ENCODE data around the gene TBX5. TPM values are rescaled to one million over a fixed set of nuclear protein-coding genes. Genes with fewer than 3 reads are reported as not detected.

The TBX5 gene
- total and polyA plus RNA-seq, 2 of the 4 experiments (the other 2 are of a cell fraction) = 13.3 to 14.7 TPM

- Histone ChIP-seq H3K27me3 (ENCODE audit: control insufficient read depth, insufficient read depth, low read length) (peaks cover 8% of the 10 kb centered on the region), H3K9ac (ENCODE audit: low read depth, low read length) (no peak overlapping the region), H3K4ac (ENCODE audit: low read depth, low read length) (no peak overlapping the region), H4K20me1 (ENCODE audit: insufficient read depth, low read length) (no peaks in the 10 kb centered on the region), H3K36me3 (ENCODE audit: control insufficient read depth, insufficient read depth, low read length) (no peaks in the 10 kb centered on the region), H3K23ac (ENCODE audit: low read depth, low read length) (no peak overlapping the region), H4K5ac (ENCODE audit: low read depth, low read length) (no peak overlapping the region), H3K56ac (ENCODE audit: extremely low read depth, insufficient read depth, low read length) (no peak overlapping the region), H2AK5ac (ENCODE audit: low read depth, low read length) (no peak overlapping the region), H3K27ac (ENCODE audit: insufficient read depth, low read length) (no peak overlapping the region), H3K14ac (replicated peaks; ENCODE audit: low read depth, low read length) (no peak overlapping the region), H3K79me1 (ENCODE audit: low read depth in 1 of 2, low read length in 2 of 2) (no peaks in the 10 kb centered on the region), H2BK120ac (ENCODE audit: low read depth, low read length) (no peak overlapping the region), H4K8ac (ENCODE audit: low read depth in 2 of 2, low read length in 2 of 2) (no peak overlapping the region), H4K91ac (ENCODE audit: insufficient read depth, low read depth, low read length) (no peak overlapping the region), H2BK5ac (ENCODE audit: low read depth, low read length, poor library complexity, severe bottlenecking) (no peak overlapping the region), H3K4me3 (ENCODE audit: insufficient read depth, low read depth, low read length) (no peak overlapping the region), H2BK15ac (ENCODE audit: low read depth, low read length) (no peak overlapping the region), H3K9me3 (ENCODE audit: control insufficient read depth, insufficient read depth, low read length) (no peaks in the 10 kb centered on the region), H2AK9ac (replicated peaks; ENCODE audit: low read depth, low read length, poor library complexity) (no peak overlapping the region), H2AFZ (replicated peaks; ENCODE audit: low read length, poor library complexity) (no peak overlapping the region), H2BK20ac (ENCODE audit: low read depth, low read length) (no peak overlapping the region), H3K9me1 (ENCODE audit: insufficient read depth, low read length) (0 out of 2 replicates have a peak, but pooled peaks cover under 1% of the 10 kb centered on the region), H3K18ac (ENCODE audit: low read depth, low read length) (no peak overlapping the region), H3K4me2 (ENCODE audit: low read depth, low read length) (no peak overlapping the region), H3K4me1 (ENCODE audit: control insufficient read depth, insufficient read depth, low read length) (peaks cover 4% of the 10 kb centered on the region)
- dilution Hi-C loops (cut with HindIII; ENCODE audit: low sequenced_read_pairs, unreplicated experiment) = no loop called here
- intact Hi-C loops (cut with micrococcal nuclease) = no loop called here
- CTCF ChIA-PET = no interaction called here
- DNase-seq (no peak), ATAC-seq (ENCODE audit: low read depth) (no peak)
- BruUV-seq (replicated peaks) = no TSS peak
- POLR2A ChIA-PET (ENCODE audit: unreplicated experiment) = no interaction called here
- TF ChIP-seq RCOR1 (IDR thresholded peaks at IDR 0.05; ENCODE audit: insufficient replicate concordance, low read length) (no peak), SMC3 (IDR thresholded peaks at IDR 0.05; ENCODE audit: low read depth, low read length) (no peak), MAZ (IDR thresholded peaks at IDR 0.05; ENCODE audit: borderline replicate concordance, low read depth, low read length) (no peak), RAD21 (IDR thresholded peaks at IDR 0.05; ENCODE audit: low read length) (no peak), USF2 (IDR thresholded peaks at IDR 0.05; ENCODE audit: low read depth, low read length) (no peak), NFE2L2 (IDR thresholded peaks at IDR 0.05; ENCODE audit: low read depth, low read length) (no peak), FOS (IDR thresholded peaks at IDR 0.05; ENCODE audit: low read depth, low read length) (no peak), ELK1 (IDR thresholded peaks at IDR 0.05; ENCODE audit: borderline replicate concordance, low read depth, low read length) (no peak), MXI1 (IDR thresholded peaks at IDR 0.05; ENCODE audit: borderline replicate concordance, low read depth, low read length) (no peak), CHD1 (IDR thresholded peaks at IDR 0.05; ENCODE audit: low read depth, low read length) (no peak), CEBPB (IDR thresholded peaks at IDR 0.05; ENCODE audit: low read depth, low read length) (no peak), POLR2A (IDR thresholded peaks at IDR 0.05; ENCODE audit: low read depth, low read length) (no peak), BHLHE40 (IDR thresholded peaks at IDR 0.05; ENCODE audit: low read depth, low read length) (no peak), MAFK (IDR thresholded peaks at IDR 0.05; ENCODE audit: low read depth, low read length) (no peak), RFX5 (IDR thresholded peaks at IDR 0.05; ENCODE audit: low read depth, low read length) (no peak)
- TF ChIP-seq, protein P1, sequence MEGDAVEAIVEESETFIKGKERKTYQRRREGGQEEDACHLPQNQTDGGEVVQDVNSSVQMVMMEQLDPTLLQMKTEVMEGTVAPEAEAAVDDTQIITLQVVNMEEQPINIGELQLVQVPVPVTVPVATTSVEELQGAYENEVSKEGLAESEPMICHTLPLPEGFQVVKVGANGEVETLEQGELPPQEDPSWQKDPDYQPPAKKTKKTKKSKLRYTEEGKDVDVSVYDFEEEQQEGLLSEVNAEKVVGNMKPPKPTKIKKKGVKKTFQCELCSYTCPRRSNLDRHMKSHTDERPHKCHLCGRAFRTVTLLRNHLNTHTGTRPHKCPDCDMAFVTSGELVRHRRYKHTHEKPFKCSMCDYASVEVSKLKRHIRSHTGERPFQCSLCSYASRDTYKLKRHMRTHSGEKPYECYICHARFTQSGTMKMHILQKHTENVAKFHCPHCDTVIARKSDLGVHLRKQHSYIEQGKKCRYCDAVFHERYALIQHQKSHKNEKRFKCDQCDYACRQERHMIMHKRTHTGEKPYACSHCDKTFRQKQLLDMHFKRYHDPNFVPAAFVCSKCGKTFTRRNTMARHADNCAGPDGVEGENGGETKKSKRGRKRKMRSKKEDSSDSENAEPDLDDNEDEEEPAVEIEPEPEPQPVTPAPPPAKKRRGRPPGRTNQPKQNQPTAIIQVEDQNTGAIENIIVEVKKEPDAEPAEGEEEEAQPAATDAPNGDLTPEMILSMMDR (conservative IDR thresholded peaks at IDR 0.05; ENCODE audit: low read depth, low read length) = no peak
- in situ Hi-C loops (cut with MboI; ENCODE audit: low sequenced_read_pairs) = no loop called here
- 86% methylated on average over 1 of the region's 1 CpG; no CpG with 5 or more reads in 1 of the 2 experiments for WGBS, 2 experiments (ENCODE audit: extremely low coverage in 2 of 2, insufficient read length in 1 of 2)
Observed at GRCh38 chr12:114321524-114321923, 84.4 kb downstream of the TBX5 start.
